Measurements from ENCODE around the gene GLI2. TPM values are rescaled to one million over a fixed set of nuclear protein-coding genes. Genes with fewer than 3 reads are reported as not detected.

The GLI2 gene
- total RNA-seq, 2 donors from 2014 or later = 17.0 to 24.2 TPM

DNA sequence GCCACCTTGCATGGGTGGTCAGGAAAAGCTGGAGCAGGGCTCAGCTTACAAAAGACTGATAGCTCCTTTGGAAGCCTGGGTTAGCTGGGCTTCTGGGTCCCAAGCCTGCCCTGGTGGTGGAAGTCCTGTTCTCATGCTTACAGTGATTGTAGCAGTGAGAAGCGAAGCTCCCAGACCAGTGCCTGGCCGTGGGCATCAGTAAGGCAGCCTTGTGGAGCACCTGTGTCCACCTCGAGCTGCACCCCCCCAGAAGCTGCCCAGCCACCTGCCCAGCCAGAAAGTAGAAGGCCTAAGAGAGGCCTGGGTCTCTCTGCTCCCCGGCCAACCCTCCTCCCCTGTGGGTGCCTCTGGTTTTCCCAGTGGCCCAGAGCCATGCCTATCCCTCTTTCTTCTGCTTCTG, 10.5 kb downstream of the GLI2 start:
- Histone ChIP-seq H3K36me3 (ENCODE audit: control insufficient read depth, insufficient read depth, low read length) (no peaks in the 10 kb centered on the region), H3K27me3 (ENCODE audit: control insufficient read depth, insufficient read depth, low read length, poor library complexity, severe bottlenecking) (no peaks in the 10 kb centered on the region), H3K27ac (ENCODE audit: low read depth, low read length) (no peak overlapping the region), H3K9ac (ENCODE audit: extremely low read depth, low read length, poor library complexity, severe bottlenecking) (no peak overlapping the region), H3K4me1 (ENCODE audit: control insufficient read depth, insufficient read depth, low read length) (no peaks in the 10 kb centered on the region), H3K4me3 (ENCODE audit: low read length) (no peak overlapping the region), H3K9me3 (ENCODE audit: control insufficient read depth, low read length) (no peaks in the 10 kb centered on the region)
- H3K27me3 Mint-ChIP-seq (ENCODE audit: insufficient read depth) = no peaks in the 10 kb centered on the region
- peaks cover 15% of the 10 kb centered on the region for H3K4me1 Mint-ChIP-seq
- H3K4me3 Mint-ChIP-seq = no peak overlapping the region
- no peaks in the 10 kb centered on the region for H3K36me3 Mint-ChIP-seq (ENCODE audit: low read depth)
- DNase-seq = peak; percentile 36
- H3K27ac Mint-ChIP-seq = no peak overlapping the region
- TF ChIP-seq, protein P1, sequence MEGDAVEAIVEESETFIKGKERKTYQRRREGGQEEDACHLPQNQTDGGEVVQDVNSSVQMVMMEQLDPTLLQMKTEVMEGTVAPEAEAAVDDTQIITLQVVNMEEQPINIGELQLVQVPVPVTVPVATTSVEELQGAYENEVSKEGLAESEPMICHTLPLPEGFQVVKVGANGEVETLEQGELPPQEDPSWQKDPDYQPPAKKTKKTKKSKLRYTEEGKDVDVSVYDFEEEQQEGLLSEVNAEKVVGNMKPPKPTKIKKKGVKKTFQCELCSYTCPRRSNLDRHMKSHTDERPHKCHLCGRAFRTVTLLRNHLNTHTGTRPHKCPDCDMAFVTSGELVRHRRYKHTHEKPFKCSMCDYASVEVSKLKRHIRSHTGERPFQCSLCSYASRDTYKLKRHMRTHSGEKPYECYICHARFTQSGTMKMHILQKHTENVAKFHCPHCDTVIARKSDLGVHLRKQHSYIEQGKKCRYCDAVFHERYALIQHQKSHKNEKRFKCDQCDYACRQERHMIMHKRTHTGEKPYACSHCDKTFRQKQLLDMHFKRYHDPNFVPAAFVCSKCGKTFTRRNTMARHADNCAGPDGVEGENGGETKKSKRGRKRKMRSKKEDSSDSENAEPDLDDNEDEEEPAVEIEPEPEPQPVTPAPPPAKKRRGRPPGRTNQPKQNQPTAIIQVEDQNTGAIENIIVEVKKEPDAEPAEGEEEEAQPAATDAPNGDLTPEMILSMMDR (conservative IDR thresholded peaks at IDR 0.05) = no peak
- no peaks in the 10 kb centered on the region for H3K9me3 Mint-ChIP-seq
- 92 to 100% methylated on average over 1 to 4 of the region's 4 CpGs for WGBS, 2 experiments (ENCODE audit: insufficient coverage in 1 of 2, insufficient read length in 1 of 2)

DNA sequence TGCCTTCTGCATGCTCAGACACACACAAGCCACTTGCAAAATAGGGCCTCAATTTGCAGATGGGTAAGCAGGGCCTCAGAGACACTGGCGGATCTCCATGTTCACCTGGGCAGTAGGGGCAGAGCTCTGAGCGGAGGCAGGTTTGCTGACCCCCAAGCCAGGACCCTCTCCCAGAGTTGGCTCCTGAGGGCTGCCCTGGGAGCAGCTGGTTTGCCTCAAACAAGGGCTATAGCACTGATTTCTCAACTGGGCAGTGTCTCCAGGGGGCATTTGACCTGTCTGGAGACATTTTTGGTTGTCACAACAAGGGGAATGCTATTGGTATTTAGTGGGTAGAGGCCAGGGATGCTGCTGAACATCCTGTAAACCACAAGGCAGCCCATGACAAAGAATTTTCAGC, 11.6 kb downstream of the GLI2 start:
- TF ChIP-seq, protein P1 (conservative IDR thresholded peaks at IDR 0.05) = no peak
- Mint-ChIP-seq H3K9me3 (no peaks in the 10 kb centered on the region), H3K27ac (no peak overlapping the region), H3K27me3 (ENCODE audit: insufficient read depth) (no peaks in the 10 kb centered on the region), H3K4me3 (no peak overlapping the region), H3K36me3 (ENCODE audit: low read depth) (no peaks in the 10 kb centered on the region), H3K4me1 (peaks cover 9% of the 10 kb centered on the region)
- Histone ChIP-seq H3K9ac (ENCODE audit: extremely low read depth, low read length, poor library complexity, severe bottlenecking) (no peak overlapping the region), H3K36me3 (ENCODE audit: control insufficient read depth, insufficient read depth, low read length) (no peaks in the 10 kb centered on the region), H3K9me3 (ENCODE audit: control insufficient read depth, low read length) (no peaks in the 10 kb centered on the region), H3K27ac (ENCODE audit: low read depth, low read length) (no peak overlapping the region), H3K27me3 (ENCODE audit: control insufficient read depth, insufficient read depth, low read length, poor library complexity, severe bottlenecking) (no peaks in the 10 kb centered on the region), H3K4me3 (ENCODE audit: low read length) (no peak overlapping the region), H3K4me1 (ENCODE audit: control insufficient read depth, insufficient read depth, low read length) (no peaks in the 10 kb centered on the region)
- WGBS, 2 experiments (ENCODE audit: insufficient coverage in 1 of 2, insufficient read length in 1 of 2) = 95 to 100% methylated on average over 2 of the region's 2 CpGs
- DNase-seq = peak; percentile 47

DNA sequence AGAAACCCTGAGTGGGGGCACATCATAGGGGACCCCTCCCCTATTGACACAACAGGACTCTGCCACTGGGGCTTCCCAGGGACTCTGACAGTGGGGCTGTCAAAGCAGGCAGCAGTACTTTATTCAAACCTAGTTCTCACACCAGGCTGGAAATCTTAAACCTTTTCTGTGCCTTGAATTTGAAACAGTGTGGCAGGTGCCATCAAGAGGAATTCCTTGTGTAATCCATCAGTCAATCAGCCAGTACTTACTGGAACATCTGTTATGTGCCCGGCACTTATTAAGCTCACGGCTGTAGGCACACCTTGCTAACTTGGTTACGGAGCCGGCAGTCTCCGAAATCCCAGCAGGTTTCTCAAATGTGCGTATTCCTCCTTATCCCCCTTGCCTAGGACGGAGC, 12.0 kb downstream of the GLI2 start:
- no peak overlapping the region for H3K4me3 Mint-ChIP-seq
- peaks cover 5% of the 10 kb centered on the region for H3K4me1 Mint-ChIP-seq
- WGBS, 2 experiments (ENCODE audit: insufficient coverage in 1 of 2, insufficient read length in 1 of 2) = 92% methylated on average over 7 of the region's 7 CpGs
- no peak overlapping the region for H3K9ac ChIP-seq (ENCODE audit: extremely low read depth, low read length, poor library complexity, severe bottlenecking)
- no peaks in the 10 kb centered on the region for H3K27me3 Mint-ChIP-seq (ENCODE audit: insufficient read depth)
- H3K4me1 ChIP-seq (ENCODE audit: control insufficient read depth, insufficient read depth, low read length) = no peaks in the 10 kb centered on the region
- no peak overlapping the region for H3K27ac Mint-ChIP-seq
- H3K36me3 Mint-ChIP-seq (ENCODE audit: low read depth) = no peaks in the 10 kb centered on the region
- peak; percentile 37 for DNase-seq
- no peaks in the 10 kb centered on the region for H3K9me3 ChIP-seq (ENCODE audit: control insufficient read depth, low read length)
- H3K27ac ChIP-seq (ENCODE audit: low read depth, low read length) = no peak overlapping the region
- H3K27me3 ChIP-seq (ENCODE audit: control insufficient read depth, insufficient read depth, low read length, poor library complexity, severe bottlenecking) = no peaks in the 10 kb centered on the region
- H3K4me3 ChIP-seq (ENCODE audit: low read length) = no peak overlapping the region
- TF ChIP-seq, protein P1 (conservative IDR thresholded peaks at IDR 0.05) = no peak
- H3K36me3 ChIP-seq (ENCODE audit: control insufficient read depth, insufficient read depth, low read length) = no peaks in the 10 kb centered on the region
- no peaks in the 10 kb centered on the region for H3K9me3 Mint-ChIP-seq
